ENCODE results near the gene TPI1. TPM values are rescaled to one million over a fixed set of nuclear protein-coding genes. Genes with fewer than 3 reads are reported as not detected.
A peak's percentile ranks its signal among the peaks of the same experiment; 100 is the strongest.
"Not testable (repeated sequence)": the region's sequence is repeated elsewhere in the genome, so short reads cannot be mapped to it uniquely, and the experiment has no call there.

Gene TPI1
- total RNA-seq, 4 donors from 2014 or later = 360 to 671 (median 400) TPM

GRCh38 chr12:6904280-6905276 lies 37.2 kb downstream of the TPI1 start, which contains the start of gene LRRC23:
Gene LRRC23, plus strand, starts transcription at chr12:6904822. Its CDS starts 812 bp downstream, at chr12:6905634.
- DNase-seq = peak; percentile 99
- Histone ChIP-seq H3K9me3 (no peaks in the 10 kb centered on the region), H3K4me3 (peak within 1 kb of the TSS; percentile 18 to 74 (median 56)), H3K4me1 (peaks cover 4 to 23% (median 20%) of the 10 kb centered on the region in 4 donors), H3K36me3 (no peaks in the 10 kb centered on the region), H3K27me3 (no peaks in the 10 kb centered on the region), H3K27ac (peak within 1 kb of the TSS; percentile 79 to 87 (median 85))
- 6 to 10% methylated on average over 12 to 34 of the region's 34 CpGs for WGBS, 2 donors (ENCODE audit: low coverage in 1 of 2)
- intact Hi-C loops (cut with DNase I; ENCODE audit: low total_unique reads) (no loop called here), in situ Hi-C loops (cut with MboI; ENCODE audit: low pct_ligation_motif_present in 1 of 4, low pct_unique_long_range_greater_than_20kb in 1 of 4, low sequenced_read_pairs in 3 of 4) (loop anchor here in 1 of 4 donors (25.0 kb wide), 1 partner anchor 208 kb away; the partner anchor contains the start of gene C1RL)
- TF ChIP-seq CTCF (IDR thresholded peaks at IDR 0.05) (no peak), POLR2A (IDR thresholded peaks at IDR 0.05) (peak; percentile 56), POLR2AphosphoS5 (IDR thresholded peaks at IDR 0.05) (peak; percentile 54 to 76 (median 76)), EP300 (IDR thresholded peaks at IDR 0.05; ENCODE audit: low read depth) (no peak)

GRCh38 chr12:6905414-6906040 lies 38.2 kb downstream of the TPI1 start:
- Histone ChIP-seq H3K27me3 (no peaks in the 10 kb centered on the region), H3K4me1 (peaks cover 4 to 15% (median 13%) of the 10 kb centered on the region in 4 donors), H3K27ac (peak overlapping the region in 3 of 4 donors; percentile 85 to 87 (median 85)), H3K4me3 (peak overlapping the region in 2 of 4 donors; percentile 53 to 74), H3K36me3 (no peaks in the 10 kb centered on the region), H3K9me3 (no peaks in the 10 kb centered on the region)
- in situ Hi-C loops (cut with MboI; ENCODE audit: low pct_ligation_motif_present in 1 of 4, low pct_unique_long_range_greater_than_20kb in 1 of 4, low sequenced_read_pairs in 3 of 4) = loop anchor here in 1 of 4 donors (25.0 kb wide), 1 partner anchor 207 kb away; the partner anchor contains the start of gene C1RL
- intact Hi-C loops (cut with DNase I; ENCODE audit: low total_unique reads) = no loop called here
- 63 to 92% methylated on average over 2 to 5 of the region's 5 CpGs for WGBS, 2 donors (ENCODE audit: low coverage in 1 of 2)
- DNase-seq = no peak
- TF ChIP-seq EP300 (IDR thresholded peaks at IDR 0.05; ENCODE audit: low read depth) (no peak), POLR2A (IDR thresholded peaks at IDR 0.05) (no peak), POLR2AphosphoS5 (IDR thresholded peaks at IDR 0.05) (no peak), CTCF (IDR thresholded peaks at IDR 0.05) (no peak)

- H3K4me3 ChIP-seq; H3K27ac ChIP-seq; H3K9me3 ChIP-seq; H3K36me3 ChIP-seq; DNase-seq; intact Hi-C loops (cut with DNase I; ENCODE audit: low total_unique reads); H3K27me3 ChIP-seq: not testable (repeated sequence)
- in situ Hi-C loops (cut with MboI; ENCODE audit: low pct_ligation_motif_present in 1 of 4, low pct_unique_long_range_greater_than_20kb in 1 of 4, low sequenced_read_pairs in 3 of 4) = loop anchor here in 1 of 4 donors (25.0 kb wide), 1 partner anchor 204 kb away; the partner anchor contains the start of gene C1RL
- WGBS, 2 donors (ENCODE audit: low coverage in 1 of 2) = 60 to 94% methylated on average over 1 to 11 of the region's 11 CpGs
- peaks cover 4 to 13% (median 11%) of the 10 kb centered on the region in 4 donors for H3K4me1 ChIP-seq
Observed at GRCh38 chr12:6908141-6908540, 40.8 kb downstream of the TPI1 start.

GRCh38 chr12:6909421-6910145 lies 42.3 kb downstream of the TPI1 start:
- H3K4me1 ChIP-seq = peaks cover 8 to 17% (median 13%) of the 10 kb centered on the region in 4 donors
- H3K27me3 ChIP-seq = peaks cover 18% of the 10 kb centered on the region
- no peak overlapping the region for H3K27ac ChIP-seq
- no peak for DNase-seq
- intact Hi-C loops (cut with DNase I; ENCODE audit: low total_unique reads) (no loop called here), in situ Hi-C loops (cut with MboI; ENCODE audit: low pct_ligation_motif_present in 1 of 4, low pct_unique_long_range_greater_than_20kb in 1 of 4, low sequenced_read_pairs in 3 of 4) (loop anchor here in 1 of 4 donors (25.0 kb wide), 1 partner anchor 203 kb away; the partner anchor contains the start of gene C1RL)
- no peaks in the 10 kb centered on the region for H3K9me3 ChIP-seq
- TF ChIP-seq EP300 (IDR thresholded peaks at IDR 0.05; ENCODE audit: low read depth) (no peak), POLR2AphosphoS5 (IDR thresholded peaks at IDR 0.05) (no peak), POLR2A (IDR thresholded peaks at IDR 0.05) (no peak), CTCF (IDR thresholded peaks at IDR 0.05) (no peak)
- H3K4me3 ChIP-seq = no peak overlapping the region
- H3K36me3 ChIP-seq = no peaks in the 10 kb centered on the region
- WGBS, 2 donors (ENCODE audit: low coverage in 1 of 2) = 87 to 100% methylated on average over 3 to 4 of the region's 4 CpGs
